ENCODE measurements around the gene MAD1L1. TPM values are rescaled to one million over a fixed set of nuclear protein-coding genes. Genes with fewer than 3 reads are reported as not detected.

Gene MAD1L1
- total RNA-seq, 2 experiments from 2014 or later, result 40.0 to 44.7 TPM

GRCh38 chr7:2217716-2218443 lies 14.9 kb downstream of the MAD1L1 start:
- Mint-ChIP-seq H3K4me3 (no peak overlapping the region), H3K36me3 (ENCODE audit: low read depth) (peaks cover 20% of the 10 kb centered on the region), H3K27me3 (no peaks in the 10 kb centered on the region), H3K27ac (no peak overlapping the region), H3K4me1 (ENCODE audit: low read depth) (peaks cover 4% of the 10 kb centered on the region), H3K9me3 (no peaks in the 10 kb centered on the region)
- no peak for TF ChIP-seq CTCF (IDR thresholded peaks at IDR 0.05)
- ATAC-seq (no peak), DNase-seq (no peak)
- CTCF ChIA-PET, result interaction anchor here (1.0 kb wide), 1 partner anchor 18 kb away, joined by 3 read pairs; no protein-coding TSS in a partner anchor
- intact Hi-C loops (cut with micrococcal nuclease), result no loop called here
- POLR2A ChIA-PET, result interaction anchor here (0.7 kb wide), 1 partner anchor 55 kb away, joined by 3 read pairs; no protein-coding TSS in a partner anchor

- H3K27ac Mint-ChIP-seq, result no peak overlapping the region
- POLR2A ChIA-PET, result no interaction called here
- H3K36me3 Mint-ChIP-seq (ENCODE audit: low read depth), result peaks cover 26% of the 10 kb centered on the region
Observed at GRCh38 chr7:2217206-2217605, 15.5 kb downstream of the MAD1L1 start.

GRCh38 chr7:2215851-2216250 lies 16.9 kb downstream of the MAD1L1 start:
- POLR2A ChIA-PET, result no interaction called here
- intact Hi-C loops (cut with micrococcal nuclease), result no loop called here
- no peak overlapping the region for H3K4me3 Mint-ChIP-seq
- DNase-seq (no peak), ATAC-seq (no peak)
- H3K27me3 Mint-ChIP-seq, result no peaks in the 10 kb centered on the region
- no peaks in the 10 kb centered on the region for H3K9me3 Mint-ChIP-seq
- TF ChIP-seq CTCF (IDR thresholded peaks at IDR 0.05), result no peak
- CTCF ChIA-PET, result interaction anchor here (0.7 kb wide), 1 partner anchor 35 kb away, joined by 3 read pairs; no protein-coding TSS in a partner anchor
- peaks cover 4% of the 10 kb centered on the region for H3K4me1 Mint-ChIP-seq (ENCODE audit: low read depth)
- no peak overlapping the region for H3K27ac Mint-ChIP-seq
- H3K36me3 Mint-ChIP-seq (ENCODE audit: low read depth), result peaks cover 26% of the 10 kb centered on the region

More at GRCh38 chr7:2217206-2217605, 15.5 kb downstream of the MAD1L1 start:
- Mint-ChIP-seq H3K4me1 (ENCODE audit: low read depth) (peaks cover 4% of the 10 kb centered on the region), H3K4me3 (no peak overlapping the region), H3K27me3 (no peaks in the 10 kb centered on the region), H3K9me3 (no peaks in the 10 kb centered on the region)
- CTCF ChIA-PET, result interaction anchor here (1.0 kb wide), 1 partner anchor 17 kb away, joined by 3 read pairs; no protein-coding TSS in a partner anchor
- intact Hi-C loops (cut with micrococcal nuclease), result no loop called here
- DNase-seq, result no peak
- ATAC-seq, result no peak
- no peak for TF ChIP-seq CTCF (IDR thresholded peaks at IDR 0.05)

- no peaks in the 10 kb centered on the region for H3K9me3 Mint-ChIP-seq
- peaks cover 26% of the 10 kb centered on the region for H3K36me3 Mint-ChIP-seq (ENCODE audit: low read depth)
- H3K4me3 Mint-ChIP-seq, result no peak overlapping the region
- no peak for TF ChIP-seq CTCF (IDR thresholded peaks at IDR 0.05)
- ATAC-seq (peak; percentile 77), DNase-seq (peak; percentile 22)
- peak overlapping the region; percentile 52 for H3K27ac Mint-ChIP-seq
- peaks cover 5% of the 10 kb centered on the region for H3K4me1 Mint-ChIP-seq (ENCODE audit: low read depth)
- intact Hi-C loops (cut with micrococcal nuclease), result no loop called here
- ChIA-PET POLR2A (no interaction called here), CTCF (no interaction called here)
- H3K27me3 Mint-ChIP-seq, result no peaks in the 10 kb centered on the region
Observed at GRCh38 chr7:2214636-2215035, 18.1 kb downstream of the MAD1L1 start.

GRCh38 chr7:2213551-2214215 lies 19.1 kb downstream of the MAD1L1 start:
- H3K4me1 Mint-ChIP-seq (ENCODE audit: low read depth), result peaks cover 5% of the 10 kb centered on the region
- H3K4me3 Mint-ChIP-seq, result no peak overlapping the region
- peaks cover 26% of the 10 kb centered on the region for H3K36me3 Mint-ChIP-seq (ENCODE audit: low read depth)
- DNase-seq (no peak), ATAC-seq (no peak)
- no peaks in the 10 kb centered on the region for H3K9me3 Mint-ChIP-seq
- H3K27ac Mint-ChIP-seq, result peak overlapping the region; percentile 65
- H3K27me3 Mint-ChIP-seq, result no peaks in the 10 kb centered on the region
- no peak for TF ChIP-seq CTCF (IDR thresholded peaks at IDR 0.05)
- ChIA-PET CTCF (no interaction called here), POLR2A (no interaction called here)
- intact Hi-C loops (cut with micrococcal nuclease), result no loop called here

All from activated CD8-positive, alpha-beta T cell treated with anti-CD3 and anti-CD28 coated beads for 36 hours (primary cell).